Prostate gland (tissue), 2 donors: ENCODE results near the gene KDM6A. TPM values are rescaled to one million over a fixed set of nuclear protein-coding genes. Genes with fewer than 3 reads are reported as not detected.
"Not testable (repeated sequence)": the region's sequence is repeated elsewhere in the genome, so short reads cannot be mapped to it uniquely, and the experiment has no call there.

Experiments used
- DNase-seq: peaks from one replicate; pipeline ENCODE4 v3.0.0-alpha.2; 2019; ENCODE audit warnings: low spot score
- H3K27ac ChIP-seq, 2 donors: fragments of 200-600 bp; sonication (generic); 2 replicates each; pipeline ENCODE4 v1.5.1; 2017 to 2019
- H3K27me3 ChIP-seq: fragments of 200-600 bp; sonication (generic); replicated peaks from 2 replicates; pipeline ENCODE4 v1.5.1; 2019; ENCODE audit not compliant: insufficient read depth
- H3K36me3 ChIP-seq, 2 donors: fragments of 200-600 bp; sonication (generic); 1 replicate in 1 of 2; 2 replicates in 1 of 2; pipeline versions ENCODE4 v1.5.1 to v1.8.1; 2017 to 2019
- H3K4me1 ChIP-seq: fragments of 200-600 bp; sonication (generic); replicated peaks from 2 replicates; pipeline ENCODE4 v1.5.1; 2019
- H3K4me3 ChIP-seq, 2 donors: fragments of 200-600 bp; sonication (generic); 2 replicates each; pipeline ENCODE4 v1.5.1; 2017 to 2019
- H3K9me3 ChIP-seq: fragments of 200-600 bp; sonication (generic); 2 replicates; pipeline ENCODE4 v1.5.1; 2017
- CTCF ChIP-seq, 4 experiments: fragments of 200-600 bp in 2 of 4; fragments of 450-650 bp in 2 of 4; sonication (generic) in 2 of 4; IDR thresholded peaks; 1 replicate in 3 of 4; 2 replicates in 1 of 4; pipeline ENCODE4 v1.5.1; 2016 to 2019; ENCODE audit warnings: antibody characterized with exemption in 4 of 4, mild to moderate bottlenecking in 2 of 4, moderate library complexity in 2 of 4
- POLR2A ChIP-seq: fragments of 450-650 bp; IDR thresholded peaks from one replicate; pipeline ENCODE4 v1.6.1; 2016; ENCODE audit warnings: antibody characterized with exemption, mild to moderate bottlenecking
- POLR2AphosphoS5 ChIP-seq: sonication (generic); formaldehyde crosslinking; IDR thresholded peaks from one replicate; pipeline ENCODE4 v1.6.1; 2017; ENCODE audit warnings: antibody characterized with exemption
- WGBS: methylation state at CpG from one replicate; pipeline ENCODE4 v1.1.5; 2018; 5-methylcytosine and 5-hydroxymethylcytosine counted together
- intact Hi-C: fragments of 100-400 bp; cut with DNase I; formaldehyde crosslinking; loops from one replicate; pipeline ENCODE4 v1.14.2; 2022
- total RNA-seq, 2 donors: library from RNA; depleted of rRNA; stranded (reverse); fragments of >200 nt; gene quantifications; one replicate each; pipeline ENCODE4 v1.1.0, GENCODE V29; 2016

Gene KDM6A
- total RNA-seq, 2 donors from 2014 or later: 30.1 to 45.1 TPM

- Histone ChIP-seq H3K27me3 (no peaks in the 10 kb centered on the region), H3K27ac (no peak overlapping the region), H3K4me1 (no peaks in the 10 kb centered on the region), H3K36me3 (no peaks in the 10 kb centered on the region), H3K4me3 (no peak overlapping the region), H3K9me3 (no peaks in the 10 kb centered on the region)
- intact Hi-C loops: no loop called here
- no peak for TF ChIP-seq POLR2A
- WGBS: 93% methylated on average over 3 of the region's 3 CpGs
- no peak for DNase-seq
These were observed 260.5 kb downstream of the KDM6A start for GRCh38 chrX:45133465-45133864.

- WGBS: 13% methylated on average over 7 of the region's 7 CpGs
- no peaks in the 10 kb centered on the region for H3K9me3 ChIP-seq
- no peaks in the 10 kb centered on the region for H3K4me1 ChIP-seq
- H3K4me3 ChIP-seq: no peak overlapping the region
- TF ChIP-seq POLR2A: no peak
- H3K27ac ChIP-seq: no peak overlapping the region
- H3K27me3 ChIP-seq: no peaks in the 10 kb centered on the region
- no peaks in the 10 kb centered on the region for H3K36me3 ChIP-seq
- intact Hi-C loops: no loop called here
- DNase-seq: no peak
These were observed 261.3 kb downstream of the KDM6A start for GRCh38 chrX:45134315-45134731.

- WGBS: 38% methylated on average over 3 of the region's 3 CpGs
- Histone ChIP-seq H3K4me1 (no peaks in the 10 kb centered on the region), H3K36me3 (no peaks in the 10 kb centered on the region), H3K4me3 (no peak overlapping the region), H3K9me3 (no peaks in the 10 kb centered on the region), H3K27me3 (no peaks in the 10 kb centered on the region), H3K27ac (no peak overlapping the region)
- intact Hi-C loops: no loop called here
- DNase-seq: no peak
- TF ChIP-seq POLR2A (no peak), POLR2AphosphoS5 (no peak), CTCF (IDR thresholded peaks at IDR 0.05) (no peak)
These were observed 261.8 kb downstream of the KDM6A start for GRCh38 chrX:45134775-45135174.

- DNase-seq, intact Hi-C loops, H3K4me3 ChIP-seq, H3K9me3 ChIP-seq, H3K4me1 ChIP-seq, H3K27ac ChIP-seq, H3K36me3 ChIP-seq, H3K27me3 ChIP-seq: not testable (repeated sequence)
- 85% methylated on average over 4 of the region's 4 CpGs for WGBS
These were observed 262.5 kb downstream of the KDM6A start for GRCh38 chrX:45135391-45136075.

GRCh38 chrX:45137531-45137930 lies 264.5 kb downstream of the KDM6A start:
- Histone ChIP-seq H3K9me3 (no peaks in the 10 kb centered on the region), H3K27me3 (no peaks in the 10 kb centered on the region), H3K4me3 (no peak overlapping the region), H3K36me3 (no peaks in the 10 kb centered on the region), H3K4me1 (no peaks in the 10 kb centered on the region), H3K27ac (no peak overlapping the region)
- intact Hi-C loops: no loop called here
- no peak for DNase-seq
- TF ChIP-seq POLR2A: no peak
- no peak for TF ChIP-seq POLR2AphosphoS5
- no peak for TF ChIP-seq CTCF (IDR thresholded peaks at IDR 0.05)

- no peaks in the 10 kb centered on the region for H3K4me1 ChIP-seq
- no peaks in the 10 kb centered on the region for H3K9me3 ChIP-seq
- no peak overlapping the region for H3K4me3 ChIP-seq
- intact Hi-C loops: no loop called here
- H3K27me3 ChIP-seq: no peaks in the 10 kb centered on the region
- H3K27ac ChIP-seq: no peak overlapping the region
- DNase-seq: no peak
- no peaks in the 10 kb centered on the region for H3K36me3 ChIP-seq
- no peak for TF ChIP-seq POLR2A
- TF ChIP-seq POLR2AphosphoS5: no peak
- TF ChIP-seq CTCF (IDR thresholded peaks at IDR 0.05): no peak
- WGBS: 91% methylated on average over 4 of the region's 4 CpGs
These were observed 265.5 kb downstream of the KDM6A start for GRCh38 chrX:45138525-45138924.
